Gastrocnemius medialis (tissue), 4 donors: ENCODE measurements around the gene SMAD1.

Source experiments
- CTCF ChIP-seq, 5 experiments: fragments of 450-650 bp in 3 of 5; fragments of 200-600 bp in 2 of 5; sonication (generic) in 2 of 5; IDR thresholded peaks in 4 of 5; conservative IDR thresholded peaks in 1 of 5; 1 replicate in 4 of 5; 2 replicates in 1 of 5; pipeline ENCODE4 v1.5.1; 2016 to 2019; ENCODE audit warnings: antibody characterized with exemption in 5 of 5, mild to moderate bottlenecking in 3 of 5, moderate library complexity in 3 of 5
- POLR2A ChIP-seq, 2 donors: fragments of 450-650 bp; IDR thresholded peaks; one replicate each; pipeline ENCODE4 v1.6.1; 2017; ENCODE audit warnings: antibody characterized with exemption in 2 of 2, mild to moderate bottlenecking in 2 of 2, moderate library complexity in 2 of 2

DNA sequence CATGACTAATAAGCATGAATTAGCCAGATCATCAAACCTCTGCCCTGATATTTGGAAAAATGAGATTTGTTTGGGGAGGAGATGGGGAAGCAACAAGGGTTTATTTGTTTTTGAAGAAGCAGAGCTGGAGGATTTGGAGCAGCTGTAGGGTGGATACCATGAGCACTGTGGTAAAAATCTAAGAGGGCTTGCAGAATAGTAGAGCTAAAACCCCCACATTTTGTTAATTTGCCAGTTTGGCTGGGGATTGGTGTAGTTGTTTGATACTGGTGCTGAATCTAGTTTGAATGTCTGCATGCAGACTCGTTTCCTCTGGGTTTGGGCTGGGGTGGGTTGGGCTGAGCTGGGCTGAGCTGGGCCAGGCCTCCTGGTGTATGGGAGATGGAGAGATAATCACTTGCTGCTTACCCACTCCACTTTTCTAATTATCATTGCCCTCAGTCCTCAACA lies 43.7 kb downstream of the SMAD1 start:
- TF ChIP-seq POLR2A (IDR thresholded peaks at IDR 0.05): no peak
- no peak for TF ChIP-seq CTCF (IDR thresholded peaks at IDR 0.05 in 4 of 5, conservative IDR thresholded peaks at IDR 0.05 in 1 of 5)
